Sigmoid colon (tissue), 4 donors: ENCODE results near the gene DNM2.

Source experiments
- CTCF ChIP-seq, 4 experiments: fragments of 450-650 bp in 3 of 4; fragments of 200-600 bp in 1 of 4; IDR thresholded peaks; one replicate each; pipeline ENCODE4 v1.5.1; 2016 to 2019; ENCODE audit warnings: antibody characterized with exemption in 4 of 4, mild to moderate bottlenecking in 3 of 4, moderate library complexity in 2 of 4
- EP300 ChIP-seq, 4 donors: sonication (generic); formaldehyde crosslinking; IDR thresholded peaks; one replicate each; pipeline ENCODE4 v1.6.1; 2017; ENCODE audit warnings: antibody characterized with exemption in 4 of 4

DNA sequence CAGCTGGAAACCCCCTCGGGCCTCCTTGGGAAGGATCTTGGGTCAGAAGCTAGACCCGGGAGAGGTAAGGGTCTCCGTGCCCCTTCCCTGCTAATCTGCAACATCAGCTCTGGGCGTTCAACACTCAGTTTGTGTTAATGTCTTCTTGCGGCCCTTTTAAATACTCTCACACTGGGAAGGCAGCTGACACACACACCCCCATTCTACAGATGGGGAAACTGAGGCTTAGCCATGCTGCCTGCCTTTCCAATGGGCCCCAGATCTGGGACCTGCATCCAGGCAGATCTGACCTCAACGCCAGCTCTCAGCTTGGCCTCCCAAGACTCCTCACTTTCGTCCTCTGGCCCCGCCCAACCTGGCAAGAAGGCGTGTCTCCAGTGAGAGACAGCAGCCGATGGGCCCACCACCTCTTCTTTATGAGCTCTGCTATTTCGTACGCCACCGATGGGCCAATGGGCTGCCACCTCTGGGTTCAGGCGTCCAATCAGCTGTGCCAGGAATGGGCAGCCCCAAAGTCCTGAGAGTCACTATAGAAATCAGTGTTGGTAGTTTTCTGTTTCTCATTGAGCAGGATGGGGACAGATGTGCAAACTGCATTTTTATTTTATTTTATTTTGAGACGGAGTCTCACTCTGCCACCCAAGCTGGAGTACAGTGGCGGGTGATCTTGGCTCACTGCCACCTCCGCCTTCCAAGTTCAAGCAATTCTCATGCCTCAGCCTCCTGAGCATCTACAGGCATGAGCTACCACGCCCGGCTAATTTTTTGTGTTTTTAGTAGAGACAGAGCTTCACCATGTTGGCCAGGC is 43.8 kb downstream of the DNM2 start:
- no peak for TF ChIP-seq EP300 (IDR thresholded peaks at IDR 0.05)
- TF ChIP-seq CTCF (IDR thresholded peaks at IDR 0.05): no peak
